ENCODE results near the gene GALNT17. TPM values are rescaled to one million over a fixed set of nuclear protein-coding genes. Genes with fewer than 3 reads are reported as not detected.

GALNT17 gene
- polyA plus RNA-seq, 2 of the 4 experiments (the other 2 are of a cell fraction) = not detected

DNA sequence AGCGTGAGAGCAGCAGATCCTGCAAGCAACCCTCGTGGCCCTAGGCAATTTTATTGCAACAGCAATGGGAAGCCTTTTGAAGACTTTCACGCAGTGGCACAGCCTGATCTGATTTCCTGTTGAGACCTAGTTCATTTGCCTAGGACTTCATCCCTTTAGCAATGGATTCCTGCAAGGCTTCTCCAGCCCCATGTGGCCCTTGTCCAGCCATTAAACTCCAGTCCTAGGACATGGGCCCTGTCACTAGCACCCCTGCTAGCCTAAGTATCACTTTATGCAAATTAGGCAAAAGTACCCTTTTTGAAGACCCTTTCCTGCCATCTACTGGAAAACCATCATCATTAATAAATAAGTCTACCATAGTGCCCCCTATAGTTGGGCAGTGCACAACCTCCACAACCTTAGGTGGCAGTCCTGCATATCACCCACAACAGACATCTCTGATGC lies 379.4 kb downstream of the GALNT17 start:
- POLR2A ChIA-PET = no interaction called here
- CTCF ChIA-PET = no interaction called here

GRCh38 chr7:71517940-71518699 lies 386.2 kb downstream of the GALNT17 start:
- TF ChIP-seq EHMT2 (IDR thresholded peaks at IDR 0.05; ENCODE audit: low read depth) = no peak
- TF ChIP-seq NPAS2 (CRISPR knock-in tag; IDR thresholded peaks at IDR 0.05; ENCODE audit: borderline replicate concordance) = no peak
- TF ChIP-seq RAD21 (conservative IDR thresholded peaks at IDR 0.05 in 1 of 2, IDR thresholded peaks at IDR 0.05 in 1 of 2) = no peak
- no peak for TF ChIP-seq BHLHE40 (IDR thresholded peaks at IDR 0.05; ENCODE audit: low read depth, low read length)
- no peak for TF ChIP-seq MYC (IDR thresholded peaks at IDR 0.05; ENCODE audit: borderline replicate concordance, low read length)
- TF ChIP-seq MAZ (IDR thresholded peaks at IDR 0.05; ENCODE audit: borderline replicate concordance, low read depth, low read length) = no peak
- TF ChIP-seq SMC3 (IDR thresholded peaks at IDR 0.05) = no peak
- TF ChIP-seq USF2 (IDR thresholded peaks at IDR 0.05) = no peak
- TF ChIP-seq, protein P1, sequence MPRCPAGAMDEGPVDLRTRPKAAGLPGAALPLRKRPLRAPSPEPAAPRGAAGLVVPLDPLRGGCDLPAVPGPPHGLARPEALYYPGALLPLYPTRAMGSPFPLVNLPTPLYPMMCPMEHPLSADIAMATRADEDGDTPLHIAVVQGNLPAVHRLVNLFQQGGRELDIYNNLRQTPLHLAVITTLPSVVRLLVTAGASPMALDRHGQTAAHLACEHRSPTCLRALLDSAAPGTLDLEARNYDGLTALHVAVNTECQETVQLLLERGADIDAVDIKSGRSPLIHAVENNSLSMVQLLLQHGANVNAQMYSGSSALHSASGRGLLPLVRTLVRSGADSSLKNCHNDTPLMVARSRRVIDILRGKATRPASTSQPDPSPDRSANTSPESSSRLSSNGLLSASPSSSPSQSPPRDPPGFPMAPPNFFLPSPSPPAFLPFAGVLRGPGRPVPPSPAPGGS (IDR thresholded peaks at IDR 0.05) = no peak
- TF ChIP-seq NR3C1 (IDR thresholded peaks at IDR 0.05) = no peak
- TF ChIP-seq FOXS1 (CRISPR knock-in tag; IDR thresholded peaks at IDR 0.05) = no peak
- no peak for TF ChIP-seq RFX5 (IDR thresholded peaks at IDR 0.05)
- TF ChIP-seq ZC3H11A (IDR thresholded peaks at IDR 0.05) = no peak
- TF ChIP-seq, protein P2, sequence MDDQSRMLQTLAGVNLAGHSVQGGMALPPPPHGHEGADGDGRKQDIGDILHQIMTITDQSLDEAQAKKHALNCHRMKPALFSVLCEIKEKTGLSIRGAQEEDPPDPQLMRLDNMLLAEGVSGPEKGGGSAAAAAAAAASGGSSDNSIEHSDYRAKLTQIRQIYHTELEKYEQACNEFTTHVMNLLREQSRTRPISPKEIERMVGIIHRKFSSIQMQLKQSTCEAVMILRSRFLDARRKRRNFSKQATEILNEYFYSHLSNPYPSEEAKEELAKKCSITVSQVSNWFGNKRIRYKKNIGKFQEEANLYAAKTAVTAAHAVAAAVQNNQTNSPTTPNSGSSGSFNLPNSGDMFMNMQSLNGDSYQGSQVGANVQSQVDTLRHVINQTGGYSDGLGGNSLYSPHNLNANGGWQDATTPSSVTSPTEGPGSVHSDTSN (IDR thresholded peaks at IDR 0.05) = no peak
- no peak for TF ChIP-seq PHF8 (IDR thresholded peaks at IDR 0.05; ENCODE audit: borderline replicate concordance, low read depth)
- TF ChIP-seq ZSCAN20 (CRISPR knock-in tag; IDR thresholded peaks at IDR 0.05) = no peak
- no peak for FAIRE-seq
- POLR2A ChIA-PET = no interaction called here
- WGBS (ENCODE audit: missing lambda C conversion rate) = 9% methylated on average over 7 of the region's 7 CpGs
- CTCF ChIA-PET = interaction anchor here (1.0 to 1.4 kb wide), 2 partner anchors 10 to 215 kb away, joined by 3 to 7 read pairs; no protein-coding TSS in a partner anchor
- Histone ChIP-seq H3K4me3 (no peak overlapping the region), H3K27ac (no peak overlapping the region), H3K4me2 (no peak overlapping the region), H3K4me1 (no peaks in the 10 kb centered on the region), H3K9me3 (peaks cover 4% of the 10 kb centered on the region; the same call in 1 of the 3 replicates)
- DNase-seq (ENCODE audit: low read depth in 1 of 2, low spot score in 1 of 2) = no peak
- no peak for ATAC-seq

More for the DNA sequence above, 379.4 kb downstream of the GALNT17 start:
- Histone ChIP-seq H3K4me2 (no peak overlapping the region), H3K9me3 (peaks cover 4% of the 10 kb centered on the region; the same call in 1 of the 3 replicates), H3K4me1 (no peaks in the 10 kb centered on the region), H3K4me3 (no peak overlapping the region), H3K27ac (no peak overlapping the region)
- no peak for FAIRE-seq
- 18% methylated on average over 3 of the region's 3 CpGs for WGBS (ENCODE audit: missing lambda C conversion rate)
- ATAC-seq = no peak
- no peak for DNase-seq (ENCODE audit: low read depth in 1 of 2, low spot score in 1 of 2)
- no peak for TF ChIP-seq JUN (IDR thresholded peaks at IDR 0.05)
- TF ChIP-seq HDAC2 (IDR thresholded peaks at IDR 0.05) = no peak
- TF ChIP-seq, protein P3, sequence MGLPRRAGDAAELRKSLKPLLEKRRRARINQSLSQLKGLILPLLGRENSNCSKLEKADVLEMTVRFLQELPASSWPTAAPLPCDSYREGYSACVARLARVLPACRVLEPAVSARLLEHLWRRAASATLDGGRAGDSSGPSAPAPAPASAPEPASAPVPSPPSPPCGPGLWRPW (IDR thresholded peaks at IDR 0.05) = no peak
- no peak for TF ChIP-seq ZSCAN20 (CRISPR knock-in tag; IDR thresholded peaks at IDR 0.05)

- H3K4me3 ChIP-seq = no peak overlapping the region
- no peak for TF ChIP-seq ZC3H11A (IDR thresholded peaks at IDR 0.05)
- TF ChIP-seq RAD21 (conservative IDR thresholded peaks at IDR 0.05 in 1 of 2, IDR thresholded peaks at IDR 0.05 in 1 of 2) = no peak
- TF ChIP-seq SREBF2 (IDR thresholded peaks at IDR 0.05) = no peak
- no peak for DNase-seq (ENCODE audit: low read depth in 1 of 2, low spot score in 1 of 2)
- peaks cover 4% of the 10 kb centered on the region; the same call in 1 of the 3 replicates for H3K9me3 ChIP-seq
- ATAC-seq = no peak
- H3K4me1 ChIP-seq = no peaks in the 10 kb centered on the region
- CTCF ChIA-PET = interaction anchor here (1.0 to 1.4 kb wide), 2 partner anchors 11 to 214 kb away, joined by 3 to 7 read pairs; no protein-coding TSS in a partner anchor
- POLR2A ChIA-PET = no interaction called here
- FAIRE-seq = no peak
- no peak overlapping the region for H3K27ac ChIP-seq
- H3K4me2 ChIP-seq = no peak overlapping the region
- WGBS (ENCODE audit: missing lambda C conversion rate) = 0% methylated on average over 2 of the region's 2 CpGs
Observed at GRCh38 chr7:71518880-71519279, 386.9 kb downstream of the GALNT17 start.
